Measurements from ENCODE around the gene TRIM62.
"Not testable (repeated sequence)": the region's sequence is repeated elsewhere in the genome, so short reads cannot be mapped to it uniquely, and the experiment has no call there.

Gene TRIM62

GRCh38 chr1:33133478-33134105, 48.3 kb downstream of the TRIM62 start:
- no peak for DNase-seq (ENCODE audit: low read depth)

DNA sequence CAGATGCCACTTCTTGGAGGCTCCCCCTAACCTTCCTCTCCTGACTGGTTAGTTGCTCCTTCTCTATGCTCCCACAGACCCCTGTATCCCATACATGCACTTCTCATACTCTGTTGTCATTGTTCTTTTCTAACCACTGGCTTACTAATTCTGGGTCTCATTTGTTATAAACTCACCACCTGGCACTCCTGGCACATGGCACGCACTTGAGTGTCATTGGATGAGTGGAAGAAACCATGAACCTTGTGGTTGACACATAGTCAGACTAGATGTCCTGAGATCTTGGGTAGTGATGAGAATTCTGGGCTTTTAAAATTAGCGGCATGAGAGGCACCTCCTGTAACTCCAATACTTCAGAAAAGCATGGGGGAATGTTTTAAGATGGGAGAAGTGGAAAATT, 49.3 kb downstream of the TRIM62 start:
- DNase-seq (ENCODE audit: low read depth) = no peak

DNA sequence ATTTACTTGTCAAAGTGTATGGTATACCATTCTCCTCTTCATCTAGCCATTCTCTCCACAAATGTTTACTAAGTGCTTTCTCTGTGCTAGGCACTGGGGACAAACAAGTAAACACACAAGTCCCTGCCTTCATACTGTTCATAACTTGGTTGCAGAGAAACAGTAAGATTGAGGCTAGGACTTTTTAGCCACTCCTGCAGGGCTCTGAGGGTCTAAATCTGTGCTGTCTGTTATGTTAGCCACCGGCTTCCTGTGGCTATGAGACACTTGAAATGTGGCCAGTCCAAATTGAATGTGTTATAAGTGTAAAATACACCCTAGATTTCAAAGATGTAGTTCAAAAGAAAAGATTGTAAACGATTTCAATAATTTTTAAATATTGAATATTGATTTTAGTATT, 50.7 kb downstream of the TRIM62 start:
- no peak for DNase-seq (ENCODE audit: low read depth)

- DNase-seq (ENCODE audit: low read depth) = no peak
Measured at GRCh38 chr1:33130297-33130696, 51.5 kb downstream of the TRIM62 start.

- DNase-seq (ENCODE audit: low read depth) = no peak
Measured at GRCh38 chr1:33128781-33129180, 53.1 kb downstream of the TRIM62 start.

DNA sequence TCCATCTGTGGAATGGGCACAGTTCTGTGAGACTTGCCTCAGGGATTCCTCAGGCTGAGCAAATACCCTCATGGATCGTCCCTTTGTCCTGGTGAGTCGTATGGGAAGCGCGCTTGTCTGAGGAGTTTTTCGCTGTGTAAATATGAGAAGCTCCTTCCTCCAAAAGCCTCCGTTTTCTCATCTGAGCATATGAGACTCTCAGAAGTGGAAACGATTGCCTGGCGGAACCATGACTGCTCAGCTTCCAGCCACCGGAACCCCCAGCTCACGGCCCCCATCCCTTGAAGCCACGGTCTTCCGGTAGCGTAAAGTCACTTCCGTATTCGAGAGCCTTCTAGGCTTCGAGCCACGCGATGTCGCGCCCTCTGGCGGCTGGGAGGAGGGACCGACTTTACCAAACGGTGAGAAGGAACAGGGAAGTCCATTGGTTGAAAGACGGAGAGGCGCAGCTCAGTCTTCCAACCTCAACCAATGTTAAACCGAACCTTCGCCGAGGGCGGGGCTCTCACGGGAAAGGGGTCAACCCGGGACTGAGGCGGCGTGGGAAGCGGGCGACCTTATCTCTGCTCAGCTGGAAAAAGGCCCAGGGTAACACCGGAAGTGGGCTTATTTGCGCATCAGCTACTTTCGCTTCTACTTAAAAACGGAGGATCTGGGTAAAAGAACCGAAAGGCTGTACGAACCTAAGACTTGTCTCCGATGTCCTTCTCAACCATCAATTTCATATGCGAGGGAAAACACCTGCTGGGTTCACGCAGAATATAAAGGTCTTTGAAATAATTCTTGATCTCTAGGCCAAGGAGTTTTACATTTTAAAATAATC, 54.6 kb downstream of the TRIM62 start:
- DNase-seq (ENCODE audit: low read depth) = peak; percentile 97

DNA sequence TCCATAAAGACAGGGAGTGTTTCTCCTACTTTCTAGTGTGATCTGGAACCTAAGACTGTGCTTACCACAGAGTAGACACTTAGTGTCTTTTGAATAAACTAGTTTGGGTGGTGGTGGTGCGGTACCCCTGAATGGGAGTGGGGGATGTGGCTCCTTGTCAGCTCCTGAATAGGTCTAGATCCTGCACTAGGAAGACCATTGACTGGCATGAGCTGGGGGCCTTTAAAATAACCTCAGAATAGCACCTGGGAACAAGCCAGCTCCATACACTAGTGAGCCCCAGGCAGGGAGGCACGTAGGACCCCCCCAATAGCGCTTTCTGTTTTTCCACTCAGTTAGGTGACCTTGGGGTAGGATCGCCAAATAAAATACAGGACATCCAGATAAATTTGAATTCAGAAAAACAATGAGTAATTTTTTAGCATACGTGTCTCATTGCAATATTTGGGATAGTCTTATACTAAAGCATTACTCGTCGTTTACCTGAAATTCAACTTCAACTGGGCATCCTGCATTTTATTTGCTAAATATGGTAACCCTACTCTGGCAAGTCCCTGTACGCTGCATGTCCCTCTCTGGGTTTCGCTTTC, 55.3 kb downstream of the TRIM62 start:
- DNase-seq (ENCODE audit: low read depth) = no peak

DNA sequence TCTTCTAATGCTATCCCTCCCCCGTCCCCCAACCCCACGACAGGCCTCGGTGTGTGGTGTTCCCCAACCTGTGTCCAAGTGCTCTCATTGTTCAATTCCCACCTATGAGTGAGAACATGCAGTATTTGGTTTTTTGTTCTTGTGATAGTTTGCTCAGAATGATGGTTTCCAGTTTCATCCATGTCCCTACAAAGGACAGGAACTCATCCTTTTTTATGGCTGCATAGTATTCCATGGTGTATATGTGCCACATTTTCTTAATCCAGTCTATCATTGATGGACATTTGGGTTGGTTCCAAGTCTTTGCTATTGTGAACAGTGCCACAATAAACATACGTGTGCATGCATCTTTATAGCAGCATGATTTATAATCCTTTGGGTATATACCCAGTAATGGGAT, 57.2 kb downstream of the TRIM62 start:
- DNase-seq (ENCODE audit: low read depth) = not testable (repeated sequence)

- DNase-seq (ENCODE audit: low read depth) = no peak
Measured at GRCh38 chr1:33123266-33123665, 58.6 kb downstream of the TRIM62 start.

DNA sequence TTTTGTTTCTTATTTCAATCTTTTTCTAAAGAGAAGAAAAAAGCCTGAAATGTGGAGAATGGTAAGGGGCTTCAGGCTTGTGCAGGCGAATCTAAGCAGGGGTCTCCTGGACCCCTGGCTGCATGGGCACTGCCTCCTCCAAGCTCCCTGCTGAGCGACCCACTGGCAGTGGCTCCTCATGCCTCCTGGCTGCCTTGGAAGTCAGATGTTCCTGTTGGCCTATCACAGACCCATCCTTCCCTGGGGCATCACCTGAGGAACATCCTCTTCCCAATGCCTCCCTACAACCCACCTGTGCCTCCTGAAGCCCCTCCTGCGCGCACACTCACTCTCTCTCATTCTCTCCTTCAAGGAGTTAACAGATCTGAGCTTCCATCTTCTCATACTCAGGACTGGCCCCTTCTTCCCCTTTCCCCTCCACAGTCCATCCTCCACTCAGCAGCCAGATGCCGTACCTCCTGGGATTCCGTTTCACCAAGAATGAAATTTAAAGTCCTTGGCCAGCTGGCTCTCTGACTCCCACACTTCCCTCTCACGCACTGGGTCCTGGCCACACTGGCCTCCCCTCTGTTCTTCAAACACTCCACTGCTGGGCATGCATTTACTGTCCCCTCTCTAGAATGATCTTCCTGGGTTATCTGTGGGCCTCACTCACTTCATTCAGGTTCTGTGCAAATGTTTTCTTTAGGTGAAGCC, 59.2 kb downstream of the TRIM62 start:
- DNase-seq (ENCODE audit: low read depth) = no peak

DNA sequence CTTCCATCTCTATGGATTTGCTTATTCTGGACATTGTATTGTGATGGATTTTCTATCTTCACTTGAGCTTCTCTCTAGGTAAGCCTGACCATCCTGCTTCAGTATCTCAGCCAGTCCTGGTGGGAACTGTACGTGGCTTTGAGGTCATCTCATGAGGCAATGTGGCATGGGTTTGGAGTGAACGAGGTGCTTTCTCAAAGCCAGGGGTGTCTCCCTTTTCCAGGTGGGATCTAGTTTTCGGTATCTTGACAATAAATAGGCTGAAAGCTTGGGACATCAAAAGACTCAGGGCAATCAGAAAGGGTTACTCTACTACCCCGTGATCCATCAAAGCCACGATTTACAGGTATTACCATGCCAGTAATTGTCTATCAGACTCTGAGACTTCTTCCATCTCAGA, 60.1 kb downstream of the TRIM62 start:
- DNase-seq (ENCODE audit: low read depth) = no peak

- no peak for DNase-seq (ENCODE audit: low read depth)
Measured at GRCh38 chr1:33120436-33121231, 61.2 kb downstream of the TRIM62 start.

DNA sequence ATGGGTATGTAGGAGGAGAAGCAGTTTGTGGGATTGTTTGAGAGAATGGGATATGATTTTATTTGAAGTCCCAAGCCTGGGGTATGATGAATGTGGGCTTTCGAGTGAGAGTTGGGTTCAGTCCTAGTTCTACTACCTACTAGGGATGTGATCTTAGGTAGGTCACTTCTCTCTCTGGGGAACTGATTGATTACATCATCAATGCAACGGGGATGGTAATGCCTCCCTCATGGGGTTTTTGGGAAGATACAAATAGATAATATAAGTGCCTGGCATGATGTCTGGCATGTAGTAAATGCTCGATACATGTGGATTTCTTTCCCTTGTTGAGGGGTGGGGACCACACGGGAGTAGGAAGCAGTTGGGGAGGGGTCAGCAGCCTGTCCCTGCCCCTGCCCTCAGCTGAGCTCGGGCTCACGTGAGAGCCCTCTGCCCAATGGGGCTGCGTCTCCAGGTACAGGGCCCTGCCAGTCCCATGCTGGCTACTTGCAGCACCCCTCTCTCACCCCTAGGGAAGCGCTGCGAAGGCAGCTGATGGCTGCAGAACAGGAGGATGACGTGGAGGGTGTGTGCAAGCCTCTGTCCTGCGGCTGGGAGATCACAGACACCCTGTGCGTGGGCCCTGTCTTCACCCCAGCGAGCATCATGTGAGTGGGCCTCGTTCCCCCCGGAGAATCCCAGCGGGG, 62.2 kb downstream of the TRIM62 start:
- no peak for DNase-seq (ENCODE audit: low read depth)

DNA sequence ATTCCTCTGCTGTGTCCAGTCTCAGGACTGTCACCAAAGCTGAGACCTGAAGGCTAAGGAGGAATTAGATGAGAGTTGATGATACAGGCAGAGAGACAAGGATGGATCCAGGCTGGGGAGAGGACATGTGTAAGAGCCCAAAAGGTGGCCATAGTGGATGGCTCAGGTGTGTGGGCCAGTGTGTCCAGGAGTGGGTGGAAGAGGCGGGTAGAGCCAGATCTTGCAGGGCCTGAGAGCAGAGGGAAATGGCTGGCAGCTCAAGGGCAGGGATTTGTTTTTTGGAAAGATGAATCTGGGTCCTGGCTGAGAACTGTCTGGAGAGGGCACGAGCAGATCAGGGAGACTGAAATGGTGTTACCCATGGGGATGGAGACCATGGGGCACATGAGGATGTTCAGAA, 62.8 kb downstream of the TRIM62 start:
- DNase-seq (ENCODE audit: low read depth) = no peak

- DNase-seq (ENCODE audit: low read depth) = no peak
Measured at GRCh38 chr1:33118274-33118673, 63.6 kb downstream of the TRIM62 start.

- DNase-seq (ENCODE audit: low read depth) = no peak
Measured at GRCh38 chr1:33117440-33118085, 64.3 kb downstream of the TRIM62 start.

DNA sequence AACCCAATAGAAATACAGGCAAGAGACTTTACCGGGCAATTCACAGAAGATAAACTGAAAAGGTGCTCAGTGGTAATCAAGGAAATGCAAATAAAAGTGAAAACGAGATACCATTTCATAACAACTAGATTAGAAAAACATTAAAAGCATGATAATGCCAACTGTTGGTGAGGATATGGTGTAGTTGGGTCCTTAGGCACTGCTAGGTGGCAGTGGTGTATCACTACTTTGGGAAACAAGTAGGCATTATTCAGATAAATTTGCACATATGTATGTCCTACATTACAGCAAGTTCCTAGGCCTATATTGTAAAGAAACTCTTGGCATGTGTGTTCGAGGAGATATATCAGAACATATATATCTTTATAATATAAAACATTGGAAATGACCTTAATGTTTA, 69.9 kb downstream of the TRIM62 start:
- no peak for DNase-seq (ENCODE audit: low read depth)

DNA sequence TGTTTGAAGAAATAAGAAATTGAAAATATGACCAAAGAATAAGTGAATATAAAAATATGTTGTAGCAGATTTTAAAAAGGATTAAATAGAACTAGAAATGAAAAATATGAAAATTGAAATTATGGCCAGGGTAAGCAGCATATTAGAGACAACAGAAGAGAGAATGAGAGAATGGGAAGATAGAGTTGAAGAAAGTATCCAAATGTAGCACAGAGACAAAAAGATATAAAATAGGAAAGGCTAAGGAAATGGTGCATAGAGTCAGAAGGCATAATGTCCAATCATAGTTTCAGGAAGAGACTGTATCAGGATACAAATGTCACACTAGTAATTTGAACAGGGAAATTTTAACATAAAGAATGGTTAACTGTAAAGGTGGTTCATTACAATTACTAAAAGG, 71.4 kb downstream of the TRIM62 start:
- no peak for DNase-seq (ENCODE audit: low read depth)

DNA sequence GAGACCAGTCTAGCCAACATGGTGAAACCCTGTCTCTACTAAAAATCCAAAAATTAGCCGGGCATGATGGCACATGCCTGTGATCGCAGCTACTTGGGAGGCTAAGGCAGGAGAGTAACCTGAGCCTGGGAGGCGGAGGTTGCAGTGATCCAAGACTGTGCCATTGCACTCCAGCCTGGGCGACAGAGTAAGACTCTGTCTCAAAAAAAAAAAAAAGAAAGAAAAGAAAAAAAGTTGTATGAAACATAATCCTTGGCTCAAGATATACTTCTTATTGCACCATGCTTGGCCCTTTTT, 81.8 kb downstream of the TRIM62 start:
- not testable (repeated sequence) for DNase-seq (ENCODE audit: low read depth)

DNA sequence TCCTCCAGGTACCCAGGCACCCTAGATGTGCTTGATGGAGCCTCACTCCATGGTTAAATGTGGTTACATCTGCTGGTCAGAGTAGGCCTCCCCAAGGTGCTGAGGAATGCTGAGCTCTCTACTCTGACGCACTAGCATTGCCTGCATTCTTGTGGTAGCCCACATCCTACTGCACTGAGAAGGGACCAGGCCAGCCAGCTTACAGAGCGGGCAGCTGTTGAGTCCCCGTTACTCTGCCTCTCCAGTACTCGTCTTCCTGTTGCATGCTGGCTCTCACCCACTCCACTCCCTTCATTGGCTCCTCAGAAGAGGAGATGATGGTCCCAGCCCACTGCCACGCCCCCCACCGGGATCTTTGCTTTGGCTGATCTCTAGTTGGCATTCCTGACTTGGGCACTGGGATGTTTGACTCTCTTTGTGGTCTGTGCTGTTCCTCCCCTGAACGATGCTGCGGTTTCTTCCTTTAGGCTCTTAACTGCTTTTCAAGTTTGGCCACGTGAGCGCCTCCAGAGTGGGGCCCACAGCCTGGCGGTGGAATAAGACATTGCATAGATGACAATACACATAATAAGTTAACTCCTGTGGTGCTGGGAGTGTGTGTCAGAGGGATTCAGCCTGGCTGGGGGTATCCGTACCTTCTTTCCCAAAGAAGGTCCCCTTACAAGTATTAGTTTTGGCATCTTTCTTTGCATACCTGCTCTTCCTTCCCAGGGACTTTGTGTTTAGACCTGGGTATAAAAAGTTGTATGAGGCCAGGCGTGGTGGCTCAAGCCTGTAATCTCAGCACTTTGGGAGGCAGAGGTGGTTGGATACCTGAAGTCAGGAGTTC, 82.3 kb downstream of the TRIM62 start:
- peak; percentile 50 for DNase-seq (ENCODE audit: low read depth)

Data from T follicular helper cell (primary cell).